Calu3 (cell line): ENCODE results near the gene STAT5B. TPM values are rescaled to one million over a fixed set of nuclear protein-coding genes. Genes with fewer than 3 reads are reported as not detected.

Source experiments
- BruUV-seq: library from RNA; stranded (reverse); fragments of 400-500 nt; replicated peaks from 2 replicates; lab custom pipeline; 2021; lab: Mats Ljungman, UMichigan
- CTCF ChIA-PET: fragments of 300-600 bp; sonication (Branson Sonifier 250); formaldehyde crosslinking; loops from one replicate; lab custom pipeline; 2022; ENCODE audit warnings: antibody characterized with exemption; lab: Charles Lee
- DNase-seq: peaks from one replicate; pipeline ENCODE4 v3.0.0; 2022
- H3K27ac Mint-ChIP-seq: one replicate; pipeline ENCODE4 v1.8.0; 2022; ENCODE audit warnings: mixed read lengths; ENCODE audit not compliant: unreplicated experiment
- H3K27me3 Mint-ChIP-seq: one replicate; pipeline ENCODE4 v1.8.0; 2022; ENCODE audit warnings: mixed read lengths; ENCODE audit not compliant: unreplicated experiment
- H3K36me3 Mint-ChIP-seq: one replicate; pipeline ENCODE4 v1.8.0; 2022; ENCODE audit warnings: mild to moderate bottlenecking, moderate library complexity, mixed read lengths; ENCODE audit not compliant: insufficient read depth, unreplicated experiment
- H3K4me1 Mint-ChIP-seq: one replicate; pipeline ENCODE4 v1.8.0; 2022; ENCODE audit warnings: mild to moderate bottlenecking, low read depth, mixed read lengths; ENCODE audit not compliant: unreplicated experiment
- H3K4me3 Mint-ChIP-seq: one replicate; pipeline ENCODE4 v1.8.0; 2022; ENCODE audit warnings: mild to moderate bottlenecking, low read depth, moderate library complexity, mixed read lengths; ENCODE audit not compliant: unreplicated experiment
- H3K9me3 Mint-ChIP-seq: one replicate; pipeline ENCODE4 v1.8.0; 2022; ENCODE audit warnings: low read depth, mixed read lengths; ENCODE audit not compliant: unreplicated experiment
- CTCF ChIP-seq: fragments of 200-600 bp; IDR thresholded peaks from one replicate; pipeline ENCODE4 v1.8.0; 2022; ENCODE audit warnings: antibody characterized with exemption; ENCODE audit not compliant: unreplicated experiment
- intact Hi-C: fragments of 100-400 bp; cut with micrococcal nuclease; formaldehyde crosslinking; loops from one replicate; pipeline ENCODE4 v1.10.0; 2022; ENCODE audit not compliant: unreplicated experiment
- total RNA-seq: library from RNA; stranded (reverse); gene quantifications from 2 replicates; pipeline ENCODE4 v1.2.3, GENCODE V29; 2022

The STAT5B gene
- total RNA-seq, 1 experiment from 2014 or later: 45.8 TPM

- H3K4me3 Mint-ChIP-seq: no peak overlapping the region
- peaks cover 17% of the 10 kb centered on the region for H3K27me3 Mint-ChIP-seq
- no peak for DNase-seq
- intact Hi-C loops: no loop called here
- no peak for TF ChIP-seq CTCF
- H3K9me3 Mint-ChIP-seq: no peaks in the 10 kb centered on the region
- no TSS peak for BruUV-seq
- H3K27ac Mint-ChIP-seq: no peak overlapping the region
- H3K4me1 Mint-ChIP-seq: peaks cover 29% of the 10 kb centered on the region
- CTCF ChIA-PET: no interaction called here
- H3K36me3 Mint-ChIP-seq: peaks cover 5% of the 10 kb centered on the region
Measured at GRCh38 chr17:42185621-42185930, 90.6 kb downstream of the STAT5B start.

GRCh38 chr17:42184713-42185620, 91.2 kb downstream of the STAT5B start, which contains the start of gene HCRT:
HCRT (minus strand) TSS chr17:42185452; CDS start chr17:42185365, 87 bp downstream.
- no peak for TF ChIP-seq CTCF
- no peaks in the 10 kb centered on the region for H3K9me3 Mint-ChIP-seq
- peak within 1 kb of the TSS; percentile 67 for H3K4me3 Mint-ChIP-seq
- peaks cover 23% of the 10 kb centered on the region for H3K27me3 Mint-ChIP-seq
- CTCF ChIA-PET: interaction anchor here (1.1 to 2.5 kb wide), 2 partner anchors 9 to 61 kb away, joined by 7 to 9 read pairs; partner anchors contain the start of gene GHDC
- BruUV-seq: no TSS peak
- DNase-seq: no peak
- intact Hi-C loops: no loop called here
- no peak within 1 kb of the TSS for H3K27ac Mint-ChIP-seq
- peaks cover 29% of the 10 kb centered on the region for H3K4me1 Mint-ChIP-seq
- H3K36me3 Mint-ChIP-seq: peaks cover 5% of the 10 kb centered on the region

- peak; percentile 97 for TF ChIP-seq CTCF
- peaks cover 5% of the 10 kb centered on the region for H3K36me3 Mint-ChIP-seq
- H3K27me3 Mint-ChIP-seq: peaks cover 33% of the 10 kb centered on the region
- H3K4me3 Mint-ChIP-seq: peak overlapping the region; percentile 67
- peak overlapping the region; percentile 9 for H3K27ac Mint-ChIP-seq
- DNase-seq: peak; percentile 89
- CTCF ChIA-PET: interaction anchor here (1.1 to 2.5 kb wide), 2 partner anchors 10 to 60 kb away, joined by 7 to 9 read pairs; partner anchors contain the start of gene GHDC
- peaks cover 31% of the 10 kb centered on the region for H3K4me1 Mint-ChIP-seq
- no peaks in the 10 kb centered on the region for H3K9me3 Mint-ChIP-seq
- BruUV-seq: no TSS peak
- intact Hi-C loops: no loop called here
Measured at GRCh38 chr17:42183741-42184711, 92.2 kb downstream of the STAT5B start.
